Endothelial cell of umbilical vein (primary cell): ENCODE results near the gene UFSP2. TPM values are rescaled to one million over a fixed set of nuclear protein-coding genes. Genes with fewer than 3 reads are reported as not detected.

Source experiments
- BruUV-seq: library from RNA; stranded (reverse); fragments of 400-500 nt; replicated peaks from 2 replicates; lab custom pipeline; 2021; lab: Mats Ljungman, UMichigan
- CTCF ChIA-PET: fragments of 300-600, 350-600 bp; sonication (Branson Sonifier 250); formaldehyde crosslinking; loops from one replicate; lab custom pipeline; 2021; ENCODE audit warnings: antibody characterized with exemption, inconsistent platforms; lab: Charles Lee
- POLR2A ChIA-PET: fragments of 300-600, 350-600 bp; sonication (Branson Sonifier 250); formaldehyde crosslinking; loops from one replicate; lab custom pipeline; 2021; ENCODE audit warnings: antibody characterized with exemption, inconsistent platforms; lab: Charles Lee
- DNase-seq: peaks from one replicate; pipeline ENCODE4 v3.0.0-alpha.2; 2011; ENCODE audit warnings: low read depth, low spot score
- FAIRE-seq: peaks from 2 replicates; lab custom pipeline; 2011; peaks lifted over from hg19 to GRCh38; lab: Jason Lieb, UNC
- H2AFZ ChIP-seq: 2 replicates; pipeline ENCODE4 v1.6.0; 2012; ENCODE audit warnings: low read depth, low read length, control low read depth, inconsistent platforms
- H3K27ac ChIP-seq: 2 replicates; pipeline ENCODE4 v1.5.1; 2011; ENCODE audit warnings: low read depth, mild to moderate bottlenecking, control low read depth, low read length, moderate library complexity; ENCODE audit not compliant: insufficient read depth
- H3K27me3 ChIP-seq, 2 experiments: 2 replicates each; pipeline versions ENCODE4 v1.6.0 to v1.6.1; 2011; ENCODE audit warnings: low read length in 2 of 2, mixed read lengths in 1 of 2; ENCODE audit not compliant: control insufficient read depth in 2 of 2, insufficient read depth in 2 of 2
- H3K36me3 ChIP-seq, 2 experiments: 2 replicates in 1 of 2; 3 replicates in 1 of 2; pipeline ENCODE4 v1.5.1; 2011; ENCODE audit warnings: low read length in 2 of 2, mild to moderate bottlenecking in 1 of 2, moderate library complexity in 1 of 2; ENCODE audit not compliant: control insufficient read depth in 2 of 2, insufficient read depth in 2 of 2; ENCODE audit errors: extremely low read depth in 1 of 2
- H3K4me1 ChIP-seq: 3 replicates; pipeline ENCODE4 v1.5.1; 2011; ENCODE audit warnings: mild to moderate bottlenecking, low read length; ENCODE audit not compliant: control insufficient read depth, insufficient read depth; ENCODE audit errors: extremely low read depth
- H3K4me2 ChIP-seq: 2 replicates; pipeline ENCODE4 v1.6.1; 2011; ENCODE audit warnings: low read length, control low read depth, mixed read lengths; ENCODE audit not compliant: insufficient read depth
- H3K4me3 ChIP-seq, 3 experiments: fragments of 200-600 bp in 1 of 3; sonication (generic), shearing (Covaris generic) in 1 of 3; replicated peaks in 1 of 3; 2 replicates each; pipeline ENCODE4 v1.5.1; 2011 to 2016; ENCODE audit warnings: control low read depth in 3 of 3, low read length in 3 of 3, mild to moderate bottlenecking in 2 of 3, inconsistent platforms in 1 of 3, low read depth in 1 of 3, moderate library complexity in 1 of 3; ENCODE audit not compliant: insufficient read depth in 1 of 3
- H3K79me2 ChIP-seq: 2 replicates; pipeline ENCODE4 v1.6.0; 2012; ENCODE audit warnings: low read length, inconsistent platforms; ENCODE audit not compliant: control insufficient read depth, insufficient read depth
- H3K9ac ChIP-seq: replicated peaks from 2 replicates; pipeline ENCODE3; 2011; ENCODE audit warnings: low read length, control low read depth; ENCODE audit not compliant: insufficient read depth; ENCODE audit errors: extremely low read depth
- H3K9me1 ChIP-seq: replicated peaks from 3 replicates; pipeline ENCODE4 v1.6.0; 2011; ENCODE audit warnings: mild to moderate bottlenecking, low read length; ENCODE audit not compliant: control insufficient read depth, insufficient read depth; ENCODE audit errors: extremely low read depth
- H3K9me3 ChIP-seq: replicated peaks from 2 replicates; pipeline ENCODE4 v1.5.1; 2012; ENCODE audit warnings: low read length, inconsistent platforms; ENCODE audit not compliant: control insufficient read depth, insufficient read depth
- H4K20me1 ChIP-seq: replicated peaks from 2 replicates; pipeline ENCODE3; 2011; ENCODE audit warnings: mild to moderate bottlenecking, low read length; ENCODE audit not compliant: control insufficient read depth, insufficient read depth; ENCODE audit errors: extremely low read depth
- CTCF ChIP-seq, 2 donors: IDR thresholded peaks; 1 replicate in 1 of 2; 2 replicates in 1 of 2; pipeline ENCODE4 v1.5.1; 2011; ENCODE audit warnings: low read length in 2 of 2, mild to moderate bottlenecking in 2 of 2, moderate library complexity in 2 of 2, control low read depth in 1 of 2, inconsistent platforms in 1 of 2, low read depth in 1 of 2; ENCODE audit not compliant: insufficient read depth in 1 of 2; ENCODE audit errors: extremely low read depth in 1 of 2
- FOS ChIP-seq: IDR thresholded peaks from 2 replicates; pipeline ENCODE4 v1.6.1; 2011; ENCODE audit warnings: mild to moderate bottlenecking, low read length, moderate library complexity, borderline replicate concordance; ENCODE audit not compliant: insufficient read depth
- MYC ChIP-seq: IDR thresholded peaks from one replicate; pipeline ENCODE4 v1.6.1; 2011; ENCODE audit warnings: mild to moderate bottlenecking, low read depth, low read length
- POLR2A ChIP-seq: IDR thresholded peaks from 2 replicates; pipeline ENCODE4 v1.6.1; 2012; ENCODE audit warnings: low read depth, mild to moderate bottlenecking, control low read depth, low read length
- dilution Hi-C: fragments of 300-500 bp; cut with MboI; formaldehyde crosslinking; loops from one replicate; pipeline ENCODE4 v1.15.0; 2019; ENCODE audit warnings: low sequenced_read_pairs; ENCODE audit not compliant: extremely low pct_ligation_motif_present
- intact Hi-C: fragments of 100-400 bp; cut with micrococcal nuclease; formaldehyde crosslinking; loops from one replicate; pipeline ENCODE4 v1.10.0; 2022
- polyA plus RNA-seq, 4 experiments: library from polyadenylated mRNA; depleted of rRNA in 3 of 4; stranded (reverse) in 3 of 4; unstranded in 1 of 4; fragments of >200 nt; gene quantifications; 2 replicates each; pipeline versions ENCODE4 v1.2.1 to v1.2.3, GENCODE V29; 2011 to 2012; ENCODE audit warnings: missing spikeins in 1 of 4
- total RNA-seq: library from RNA; stranded (reverse); gene quantifications from 2 replicates; pipeline ENCODE4 v1.2.3, GENCODE V29; 2021

UFSP2 gene
- total and polyA plus RNA-seq, 2 donors (not counting 3 experiments of a cell fraction or from before 2014, with no cell fraction given), result 25.2 to 26.7 TPM

GRCh38 chr4:185381288-185382196 is 44.2 kb downstream of the UFSP2 start:
- dilution Hi-C loops (loop anchor here (25.0 kb wide), 1 partner anchor 94 kb away; no protein-coding TSS in a partner anchor), intact Hi-C loops (no loop called here)
- no TSS peak for BruUV-seq
- no peaks in the 10 kb centered on the region for H3K27me3 ChIP-seq
- H3K9me3 ChIP-seq, result no peaks in the 10 kb centered on the region
- no peak overlapping the region for H3K4me2 ChIP-seq
- DNase-seq, result no peak
- CTCF ChIA-PET, result interaction anchor here (1.4 kb wide), 1 partner anchor 216 kb away, joined by 4 read pairs; no protein-coding TSS in a partner anchor
- H3K4me1 ChIP-seq, result peaks cover 23% of the 10 kb centered on the region
- TF ChIP-seq MYC, result no peak
- no peak for TF ChIP-seq FOS
- no peak for TF ChIP-seq POLR2A
- no peak for TF ChIP-seq CTCF (IDR thresholded peaks at IDR 0.05; ENCODE audit: extremely low read depth in 1 of 2, insufficient read depth in 1 of 2, low read depth in 1 of 2, low read length in 2 of 2)
- no peaks in the 10 kb centered on the region for H3K9me1 ChIP-seq
- no peaks in the 10 kb centered on the region for H4K20me1 ChIP-seq
- no peak overlapping the region for H2AFZ ChIP-seq
- FAIRE-seq, result no peak
- H3K27ac ChIP-seq, result no peak overlapping the region
- no peaks in the 10 kb centered on the region for H3K79me2 ChIP-seq
- no peak overlapping the region for H3K9ac ChIP-seq
- POLR2A ChIA-PET, result no interaction called here
- H3K36me3 ChIP-seq, result peaks cover 0 to 3% of the 10 kb centered on the region in 2 experiments
- no peak overlapping the region for H3K4me3 ChIP-seq
